GM10266 (cell line): ENCODE measurements around the gene IL17B.

ENCODE experiments used
- DNase-seq: peaks from one replicate; pipeline ENCODE4 v3.0.0; 2012; ENCODE audit errors: extremely low spot score
- CTCF ChIP-seq: IDR thresholded peaks from 2 replicates; pipeline ENCODE4 v1.5.1; 2012; ENCODE audit warnings: mild to moderate bottlenecking, low read depth; ENCODE audit not compliant: control insufficient read depth, insufficient read depth; ENCODE audit errors: missing control alignments

Gene IL17B

GRCh38 chr5:149423794-149424268 is 44.7 kb upstream of the IL17B start:
- no peak for TF ChIP-seq CTCF
- no peak for DNase-seq

- DNase-seq: no peak
- TF ChIP-seq CTCF: no peak
These were observed 44.1 kb upstream of the IL17B start for GRCh38 chr5:149423049-149423793.

- no peak for TF ChIP-seq CTCF
- DNase-seq: no peak
These were observed 43.4 kb upstream of the IL17B start for GRCh38 chr5:149422366-149423048.

- TF ChIP-seq CTCF: no peak
- DNase-seq: no peak
These were observed 42.7 kb upstream of the IL17B start for GRCh38 chr5:149421834-149422233.

GRCh38 chr5:149421372-149421685 is 42.2 kb upstream of the IL17B start:
- DNase-seq: no peak

GRCh38 chr5:149420545-149421371 is 41.7 kb upstream of the IL17B start:
- TF ChIP-seq CTCF: no peak
- no peak for DNase-seq

More at GRCh38 chr5:149421372-149421685, 42.2 kb upstream of the IL17B start:
- no peak for TF ChIP-seq CTCF
